HG03442 (cell line): Measurements from ENCODE around the gene EIF4A2.
"Not testable (repeated sequence)": the region's sequence is repeated elsewhere in the genome, so short reads cannot be mapped to it uniquely, and the experiment has no call there.

Experiments
- ATAC-seq: cut with Tn5 transposase; IDR thresholded peaks from one replicate; pipeline ENCODE4 v1.9.1; 2021; ENCODE audit warnings: mild to moderate bottlenecking, moderate library complexity; ENCODE audit not compliant: unreplicated experiment

The EIF4A2 gene

GRCh38 chr3:186818516-186818915, 35.1 kb downstream of the EIF4A2 start:
- ATAC-seq, result no peak

DNA sequence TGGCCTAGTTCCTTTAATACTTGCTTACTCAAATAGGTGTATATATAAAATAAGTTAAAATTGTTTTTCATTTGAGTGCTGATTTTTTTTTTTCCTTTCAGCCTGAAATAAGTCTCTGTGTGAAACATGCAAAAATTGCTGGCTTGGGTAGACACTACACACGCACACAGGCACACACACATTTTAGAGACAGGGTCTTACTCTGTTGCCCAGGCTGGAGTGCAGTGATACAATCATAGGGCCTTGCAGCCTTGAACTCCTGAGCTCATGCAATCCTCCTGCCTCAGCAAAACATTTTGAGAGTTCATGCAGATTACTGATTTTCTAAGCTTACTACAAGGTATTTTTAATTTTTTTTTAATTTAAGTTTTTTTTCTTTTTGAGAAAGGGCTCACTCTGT, 35.6 kb downstream of the EIF4A2 start:
- ATAC-seq, result no peak

DNA sequence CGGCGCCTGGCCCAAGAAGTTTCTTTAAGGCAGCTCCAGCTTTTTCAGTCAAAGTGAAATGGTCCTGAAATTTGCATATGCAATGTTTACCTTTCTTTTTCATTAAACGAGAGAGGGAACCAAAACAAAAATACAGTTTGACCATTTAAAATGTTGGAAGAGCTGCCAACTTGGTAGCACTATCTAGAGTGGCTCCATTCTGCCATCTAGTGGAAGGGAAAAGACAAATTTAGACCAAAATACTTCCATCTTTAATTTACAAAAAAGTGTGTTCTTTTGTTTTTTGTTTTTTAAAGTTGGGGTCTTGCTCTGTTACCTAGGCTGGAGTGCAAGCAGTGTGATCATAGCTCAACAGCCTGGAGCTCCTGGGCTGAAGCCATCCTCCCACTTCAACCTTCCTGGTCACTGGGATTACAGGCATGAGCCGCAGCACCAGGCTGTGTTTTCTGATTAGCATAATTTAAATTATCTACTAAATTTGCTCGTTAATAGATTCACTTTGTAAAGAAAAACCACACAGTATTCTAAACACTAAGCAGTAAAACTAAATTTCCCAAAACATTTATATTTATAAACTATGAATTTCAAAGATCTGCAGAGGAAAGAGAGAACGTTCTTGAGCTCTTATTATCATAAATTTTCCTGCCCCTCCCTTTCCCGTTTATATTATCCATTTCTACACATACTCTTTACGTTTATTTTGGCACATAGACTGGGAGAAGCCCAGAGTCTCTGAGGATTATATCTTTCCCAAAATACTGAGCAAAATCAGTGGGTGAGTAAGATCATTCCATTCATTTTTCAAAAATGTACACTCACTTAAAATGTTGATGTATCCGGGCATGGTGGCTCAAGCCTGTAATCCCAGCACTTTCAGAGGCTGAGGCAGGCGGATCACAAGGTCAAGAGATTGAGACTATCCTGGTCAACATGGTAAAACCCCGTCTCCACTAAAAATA, 38.3 kb downstream of the EIF4A2 start:
- ATAC-seq, result no peak

DNA sequence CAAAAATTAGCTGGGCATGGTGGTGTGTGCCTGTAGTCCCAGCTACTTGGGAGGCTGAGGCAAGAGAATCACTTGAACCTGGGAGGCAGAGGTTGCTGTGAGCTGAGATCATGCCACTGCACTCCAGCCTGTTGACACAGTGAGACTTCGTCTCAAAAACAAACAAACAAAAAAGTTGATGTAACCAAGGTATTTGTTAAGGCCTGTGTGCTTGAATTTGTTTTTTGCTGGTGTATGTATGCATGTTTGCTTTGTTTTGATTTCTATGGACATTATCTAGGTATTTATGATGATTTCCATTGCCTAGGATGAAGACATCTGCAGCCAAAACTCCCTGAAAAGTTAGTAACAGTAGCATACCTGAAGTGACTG, 39.0 kb downstream of the EIF4A2 start:
- ATAC-seq, result not testable (repeated sequence)

DNA sequence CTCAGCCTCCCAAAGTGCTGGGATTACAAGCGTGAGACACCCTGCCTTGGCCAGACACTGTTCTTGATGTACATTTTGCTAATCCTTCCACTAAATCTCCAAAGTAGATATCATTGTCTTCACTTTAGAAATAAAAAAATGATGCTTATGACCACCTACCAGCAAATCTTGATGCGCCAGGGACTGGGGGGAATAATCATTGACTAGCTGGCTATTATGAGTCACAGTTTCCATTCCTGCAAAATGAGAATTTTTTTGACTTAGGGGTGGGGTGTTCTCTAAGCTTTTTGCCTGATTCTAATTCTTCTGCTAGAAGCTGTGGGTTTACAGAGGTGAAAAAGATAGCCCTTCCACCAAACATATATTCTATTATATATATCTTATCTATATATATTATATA, 40.0 kb downstream of the EIF4A2 start:
- no peak for ATAC-seq

DNA sequence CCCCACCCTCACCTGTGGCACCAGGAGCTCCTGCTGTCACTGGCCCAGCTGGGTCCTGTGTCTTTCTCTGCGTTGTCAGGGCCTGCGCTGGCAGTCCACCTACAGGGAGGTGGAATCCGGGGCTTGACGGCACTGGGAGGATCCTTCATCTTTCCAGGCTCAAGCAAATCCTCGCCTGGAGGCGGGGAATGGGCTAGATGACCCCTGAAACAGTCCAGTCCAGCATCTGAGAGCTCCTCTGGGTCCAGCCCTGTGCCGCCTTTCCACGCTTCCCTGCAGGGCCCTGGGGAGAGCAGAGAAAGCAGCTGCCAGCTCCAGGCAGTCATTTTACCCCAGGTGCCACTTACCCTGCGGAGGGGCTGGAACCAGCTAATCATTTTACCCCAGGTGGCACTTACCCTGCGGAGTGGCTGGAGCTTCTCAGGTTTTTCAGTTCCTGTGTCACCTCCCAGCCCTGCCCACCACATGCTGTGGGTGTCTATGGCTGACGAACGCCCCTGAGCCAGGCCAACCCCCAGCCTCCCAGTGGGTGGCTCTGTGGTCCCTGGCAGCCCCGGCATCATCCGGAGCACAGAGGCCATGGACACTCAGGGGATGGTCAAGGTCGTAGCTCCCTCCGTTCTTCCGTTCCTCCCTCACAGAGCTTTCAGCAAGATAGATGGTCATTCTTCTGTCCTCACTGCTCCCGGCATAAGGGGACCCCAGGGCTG, 41.2 kb downstream of the EIF4A2 start:
- no peak for ATAC-seq

GRCh38 chr3:186825294-186825821, 42.0 kb downstream of the EIF4A2 start:
- no peak for ATAC-seq

DNA sequence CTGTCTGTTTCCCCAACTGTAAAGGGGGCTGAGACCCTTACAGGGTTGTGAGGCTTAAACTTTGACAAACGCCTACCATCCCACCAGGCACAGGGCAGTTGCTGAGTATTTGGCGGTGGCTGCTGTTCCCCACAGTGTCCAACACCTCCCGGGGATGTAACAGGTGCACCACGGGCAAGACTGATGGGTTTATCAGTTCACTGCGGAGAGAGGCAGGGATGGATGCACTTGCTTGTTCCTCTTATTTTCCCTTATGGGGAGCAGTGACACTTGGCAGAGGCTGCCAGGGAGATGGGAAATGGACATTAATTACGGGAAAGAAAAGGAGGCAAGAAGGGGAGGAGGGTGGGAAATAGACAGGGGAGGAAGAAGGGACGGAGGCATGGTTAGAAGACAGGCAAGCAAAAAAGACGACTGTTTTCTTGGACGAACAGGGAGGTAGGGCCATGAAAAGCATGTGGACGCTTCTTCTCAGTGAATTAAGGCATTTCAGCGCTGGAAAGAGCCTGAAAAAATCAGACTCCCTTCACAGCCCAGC, 42.6 kb downstream of the EIF4A2 start:
- ATAC-seq, result no peak

DNA sequence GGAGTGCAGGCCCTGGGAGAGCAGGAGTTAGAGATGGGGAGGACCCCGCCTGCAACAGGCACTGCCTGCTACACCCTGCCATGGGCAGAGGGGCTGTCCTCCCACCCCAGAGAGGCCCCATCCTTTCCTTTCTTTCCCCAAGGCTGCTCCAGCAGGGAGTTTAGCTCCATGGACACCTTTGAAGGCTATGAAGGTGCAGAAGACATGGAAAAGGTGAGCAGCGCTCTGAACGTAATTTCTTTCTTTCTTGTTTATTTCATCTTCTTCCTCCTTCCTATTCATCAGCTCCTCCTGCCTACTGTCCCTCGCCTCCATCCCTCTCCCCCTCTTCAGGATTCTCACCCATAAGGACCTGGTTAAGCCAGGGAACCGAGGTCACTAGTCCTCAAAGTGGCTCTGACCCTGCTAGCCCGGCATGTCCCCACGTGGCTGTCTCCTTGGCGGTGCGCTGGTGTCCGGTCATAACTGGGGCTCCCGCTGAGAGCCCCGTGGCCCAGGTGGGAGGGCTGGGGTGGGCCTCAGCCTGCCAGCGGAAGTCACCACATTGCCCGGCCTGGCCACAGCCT, 43.1 kb downstream of the EIF4A2 start:
- no peak for ATAC-seq

DNA sequence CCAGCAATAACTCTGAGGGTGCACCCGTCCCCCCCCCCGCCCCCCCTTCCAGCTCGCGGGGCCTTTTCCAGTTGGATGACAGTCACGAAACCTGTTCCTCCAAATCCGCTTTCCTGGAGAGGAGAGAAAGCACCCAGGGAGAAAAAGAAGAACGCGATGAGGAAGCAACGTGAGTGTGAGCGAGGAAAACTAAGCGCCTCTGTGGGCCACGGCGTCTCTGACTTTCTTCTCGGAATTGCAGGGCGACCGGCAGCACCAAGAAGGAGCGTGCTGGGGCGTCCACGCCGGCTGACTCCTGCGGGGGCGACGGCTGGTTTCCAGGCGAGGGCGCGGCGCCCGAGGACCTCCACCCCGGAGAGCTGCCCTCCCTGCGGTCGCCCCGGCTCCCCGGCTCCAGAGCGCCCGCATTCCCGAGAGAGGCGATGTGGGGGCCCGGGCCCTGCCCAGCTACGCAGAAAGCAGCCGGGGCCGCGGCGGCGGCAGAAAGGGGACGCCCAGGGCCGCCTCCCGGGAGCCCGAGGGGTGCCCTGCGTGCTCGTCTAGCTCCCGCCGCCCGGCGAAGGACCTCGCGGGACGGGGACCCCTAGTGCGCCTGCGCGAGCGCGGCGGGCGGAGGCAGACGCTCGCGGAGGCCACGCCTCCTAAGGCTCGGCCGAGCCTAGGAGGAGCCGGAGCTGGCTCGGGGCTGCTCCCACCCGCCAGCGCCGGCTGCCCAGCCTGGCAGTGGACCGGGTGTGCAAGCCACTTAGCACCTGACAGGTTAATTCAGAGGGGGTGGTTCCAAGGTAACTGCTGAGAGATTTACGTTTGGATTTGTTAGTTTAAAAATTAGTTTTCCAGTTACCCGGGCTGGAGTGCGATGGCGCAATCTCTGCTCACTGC, 43.8 kb downstream of the EIF4A2 start:
- ATAC-seq, result peak; percentile 91

- ATAC-seq, result no peak
Measured at GRCh38 chr3:186828340-186828739, 45.0 kb downstream of the EIF4A2 start.

DNA sequence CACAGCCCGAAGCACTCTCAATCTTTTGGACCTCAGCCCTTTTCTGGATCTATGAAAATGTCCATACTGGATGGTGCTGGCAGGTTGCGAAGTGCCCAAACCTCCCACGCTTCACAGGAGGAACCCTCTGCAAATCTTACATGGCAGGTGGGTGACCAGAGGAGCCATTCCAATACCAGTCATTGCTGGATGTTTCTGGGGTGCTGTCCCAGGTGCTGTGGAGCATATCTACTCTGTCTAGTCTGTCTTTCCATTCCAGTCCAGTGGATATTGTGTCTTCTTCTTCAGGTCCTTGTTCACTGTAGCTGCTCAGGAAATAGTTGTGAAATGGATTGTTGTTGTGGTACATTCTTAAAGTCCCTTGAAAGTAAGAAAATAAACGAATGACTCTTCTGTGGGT, 48.4 kb downstream of the EIF4A2 start:
- no peak for ATAC-seq

DNA sequence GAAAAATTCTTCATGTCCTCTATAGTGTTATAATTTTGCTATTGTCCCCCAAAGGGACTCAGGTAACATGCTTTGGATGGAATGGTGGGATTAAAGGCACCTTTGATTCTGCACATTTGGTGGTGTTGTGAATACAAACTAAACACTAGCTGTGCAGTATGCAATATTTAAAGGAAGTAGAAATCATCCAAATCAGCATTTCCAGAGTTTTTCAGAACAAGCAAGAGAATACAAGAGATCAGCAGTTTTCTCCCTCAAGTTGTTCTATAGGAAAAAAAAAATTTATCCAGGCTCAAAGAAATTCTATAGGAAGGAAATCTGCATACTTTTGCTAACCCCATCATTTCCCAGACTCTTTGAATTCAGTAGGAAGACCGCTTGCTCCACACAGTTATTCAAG, 48.9 kb downstream of the EIF4A2 start:
- ATAC-seq, result no peak
